ENCODE results near the gene SLC25A21. TPM values are rescaled to one million over a fixed set of nuclear protein-coding genes. Genes with fewer than 3 reads are reported as not detected.
"Not testable (repeated sequence)": the region's sequence is repeated elsewhere in the genome, so short reads cannot be mapped to it uniquely, and the experiment has no call there.

SLC25A21 gene
- total RNA-seq, 2 donors from 2014 or later: 1.2 TPM; not detected in 1

DNA sequence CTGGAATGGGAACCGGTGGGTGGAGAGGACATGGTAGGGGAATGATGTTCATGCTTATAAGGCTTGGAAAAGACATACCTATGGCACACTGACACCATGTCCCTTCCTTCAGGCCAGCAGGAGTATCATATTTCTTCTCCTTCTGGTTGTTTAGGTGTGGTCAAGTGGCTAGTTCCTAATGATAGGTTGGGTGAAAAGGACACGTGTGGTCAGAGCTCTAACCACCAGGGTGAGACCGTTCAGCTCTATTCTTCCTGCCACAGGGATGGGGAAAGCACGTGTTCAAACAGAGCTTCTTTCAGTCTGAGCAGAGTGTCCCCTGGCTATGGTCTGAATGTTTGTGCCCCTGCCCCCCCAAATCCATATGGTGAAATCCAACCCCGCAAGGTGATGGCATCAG, 301.6 kb downstream of the SLC25A21 start:
- TF ChIP-seq, protein P1, sequence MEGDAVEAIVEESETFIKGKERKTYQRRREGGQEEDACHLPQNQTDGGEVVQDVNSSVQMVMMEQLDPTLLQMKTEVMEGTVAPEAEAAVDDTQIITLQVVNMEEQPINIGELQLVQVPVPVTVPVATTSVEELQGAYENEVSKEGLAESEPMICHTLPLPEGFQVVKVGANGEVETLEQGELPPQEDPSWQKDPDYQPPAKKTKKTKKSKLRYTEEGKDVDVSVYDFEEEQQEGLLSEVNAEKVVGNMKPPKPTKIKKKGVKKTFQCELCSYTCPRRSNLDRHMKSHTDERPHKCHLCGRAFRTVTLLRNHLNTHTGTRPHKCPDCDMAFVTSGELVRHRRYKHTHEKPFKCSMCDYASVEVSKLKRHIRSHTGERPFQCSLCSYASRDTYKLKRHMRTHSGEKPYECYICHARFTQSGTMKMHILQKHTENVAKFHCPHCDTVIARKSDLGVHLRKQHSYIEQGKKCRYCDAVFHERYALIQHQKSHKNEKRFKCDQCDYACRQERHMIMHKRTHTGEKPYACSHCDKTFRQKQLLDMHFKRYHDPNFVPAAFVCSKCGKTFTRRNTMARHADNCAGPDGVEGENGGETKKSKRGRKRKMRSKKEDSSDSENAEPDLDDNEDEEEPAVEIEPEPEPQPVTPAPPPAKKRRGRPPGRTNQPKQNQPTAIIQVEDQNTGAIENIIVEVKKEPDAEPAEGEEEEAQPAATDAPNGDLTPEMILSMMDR (IDR thresholded peaks at IDR 0.05): no peak
- DNase-seq (ENCODE audit: low spot score) (no peak), ATAC-seq (ENCODE audit: insufficient number of reproducible peaks, low FRiP score, low read depth) (no peak)
- H3K36me3 ChIP-seq: no peaks in the 10 kb centered on the region
- no peak overlapping the region for H3K4me3 ChIP-seq
- H3K9me3 ChIP-seq: no peaks in the 10 kb centered on the region
- H3K27me3 ChIP-seq (replicated peaks; ENCODE audit: insufficient read depth): no peaks in the 10 kb centered on the region
- no peaks in the 10 kb centered on the region for H3K4me1 ChIP-seq (ENCODE audit: control insufficient read depth in 1 of 2, low read depth in 2 of 2)
- no peak overlapping the region for H3K27ac ChIP-seq

DNA sequence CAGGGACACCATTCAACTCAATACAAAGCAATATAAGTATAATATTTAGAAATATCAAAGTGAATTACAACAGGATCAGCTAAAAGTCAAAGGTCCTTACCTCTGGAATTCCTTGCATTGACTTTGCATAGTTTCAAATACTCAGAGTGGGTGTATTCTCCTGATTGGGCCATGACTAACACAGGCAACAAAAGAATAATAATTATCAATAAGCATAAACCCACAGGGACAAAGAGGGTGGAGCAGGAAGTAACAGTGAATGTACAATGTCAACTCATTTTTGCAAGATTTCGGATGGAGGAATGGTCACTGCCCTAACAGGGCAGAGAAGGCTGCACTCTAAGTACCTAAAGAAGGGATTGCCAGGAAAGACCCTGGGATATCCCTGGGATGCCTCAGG, 303.3 kb downstream of the SLC25A21 start:
- ATAC-seq (ENCODE audit: insufficient number of reproducible peaks, low FRiP score, low read depth) (no peak), DNase-seq (ENCODE audit: low spot score) (no peak)
- Histone ChIP-seq H3K4me1 (ENCODE audit: control insufficient read depth in 1 of 2, low read depth in 2 of 2) (no peaks in the 10 kb centered on the region), H3K27ac (no peak overlapping the region), H3K27me3 (replicated peaks; ENCODE audit: insufficient read depth) (no peaks in the 10 kb centered on the region), H3K36me3 (no peaks in the 10 kb centered on the region), H3K4me3 (no peak overlapping the region), H3K9me3 (no peaks in the 10 kb centered on the region)
- TF ChIP-seq, protein P1 (IDR thresholded peaks at IDR 0.05): no peak

DNA sequence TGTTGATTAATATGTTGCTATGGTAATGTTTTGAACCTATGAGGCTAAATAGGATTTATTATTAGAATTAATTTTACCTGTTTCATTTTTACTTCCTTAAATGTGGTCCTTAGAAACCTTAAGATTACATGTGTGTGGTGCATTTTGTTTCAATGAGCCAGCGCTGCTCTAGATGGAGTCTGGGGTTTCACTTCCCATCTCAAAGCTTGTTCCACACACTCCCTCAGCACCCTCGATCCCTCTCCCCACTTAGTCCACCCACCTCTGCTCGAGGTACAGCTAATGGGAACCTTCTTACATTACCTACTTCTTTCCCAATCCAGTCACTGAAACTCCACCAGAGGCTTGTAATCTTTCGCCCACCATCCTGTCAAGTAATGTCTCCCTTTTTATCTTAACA, 305.5 kb downstream of the SLC25A21 start:
- Histone ChIP-seq H3K4me1 (ENCODE audit: control insufficient read depth in 1 of 2, low read depth in 2 of 2) (no peaks in the 10 kb centered on the region), H3K4me3 (no peak overlapping the region), H3K9me3 (no peaks in the 10 kb centered on the region), H3K27ac (no peak overlapping the region), H3K36me3 (no peaks in the 10 kb centered on the region), H3K27me3 (replicated peaks; ENCODE audit: insufficient read depth) (no peaks in the 10 kb centered on the region)
- no peak for ATAC-seq (ENCODE audit: insufficient number of reproducible peaks, low FRiP score, low read depth)
- DNase-seq (ENCODE audit: low spot score): no peak
- TF ChIP-seq, protein P1 (IDR thresholded peaks at IDR 0.05): no peak

DNA sequence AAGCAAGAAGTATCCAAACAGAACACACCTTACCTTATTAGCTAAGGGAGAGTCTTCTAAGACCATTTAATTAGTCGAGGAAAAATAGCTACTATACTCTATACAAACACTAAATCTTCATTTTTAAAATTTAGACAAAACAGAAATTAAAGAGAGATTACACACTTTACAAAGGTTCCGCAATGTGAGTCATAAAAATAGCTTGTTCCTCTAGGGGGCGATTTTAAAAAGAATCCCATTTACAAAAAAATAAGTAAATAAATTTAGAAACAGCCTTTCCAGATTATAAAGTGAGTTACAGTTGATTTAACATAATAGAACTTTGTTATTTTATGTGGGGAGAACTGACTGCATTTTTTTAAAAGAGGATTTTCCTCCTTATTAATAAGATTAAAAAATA, 309.1 kb downstream of the SLC25A21 start:
- Histone ChIP-seq H3K4me1 (ENCODE audit: control insufficient read depth in 1 of 2, low read depth in 2 of 2) (no peaks in the 10 kb centered on the region), H3K4me3 (no peak overlapping the region), H3K27ac (no peak overlapping the region), H3K9me3 (no peaks in the 10 kb centered on the region), H3K27me3 (replicated peaks; ENCODE audit: insufficient read depth) (no peaks in the 10 kb centered on the region), H3K36me3 (no peaks in the 10 kb centered on the region)
- ATAC-seq (ENCODE audit: insufficient number of reproducible peaks, low FRiP score, low read depth) (no peak), DNase-seq (ENCODE audit: low spot score) (no peak)
- TF ChIP-seq, protein P1 (IDR thresholded peaks at IDR 0.05): no peak

DNA sequence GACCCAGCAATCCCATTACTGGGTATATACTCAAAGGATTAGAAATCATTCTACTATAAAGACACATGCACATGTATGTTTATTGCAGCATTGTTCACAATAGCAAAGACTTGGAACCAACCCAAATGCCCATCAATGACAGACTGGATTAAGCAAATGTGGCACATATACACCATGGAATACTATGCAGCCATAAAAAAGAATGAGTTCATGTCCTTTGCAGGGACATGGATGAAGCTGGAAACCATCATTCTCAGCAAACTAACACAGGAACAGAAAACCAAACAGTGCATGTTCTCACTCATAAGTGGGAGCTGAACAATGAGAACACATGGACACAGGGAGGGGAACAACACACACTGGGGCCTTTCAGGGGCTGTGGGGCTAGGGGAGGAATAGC, 310.2 kb downstream of the SLC25A21 start:
- not testable (repeated sequence) for H3K4me1 ChIP-seq (ENCODE audit: control insufficient read depth in 1 of 2, low read depth in 2 of 2); H3K36me3 ChIP-seq; H3K27ac ChIP-seq; H3K27me3 ChIP-seq (replicated peaks; ENCODE audit: insufficient read depth); H3K9me3 ChIP-seq; DNase-seq (ENCODE audit: low spot score); H3K4me3 ChIP-seq; ATAC-seq (ENCODE audit: insufficient number of reproducible peaks, low FRiP score, low read depth)

DNA sequence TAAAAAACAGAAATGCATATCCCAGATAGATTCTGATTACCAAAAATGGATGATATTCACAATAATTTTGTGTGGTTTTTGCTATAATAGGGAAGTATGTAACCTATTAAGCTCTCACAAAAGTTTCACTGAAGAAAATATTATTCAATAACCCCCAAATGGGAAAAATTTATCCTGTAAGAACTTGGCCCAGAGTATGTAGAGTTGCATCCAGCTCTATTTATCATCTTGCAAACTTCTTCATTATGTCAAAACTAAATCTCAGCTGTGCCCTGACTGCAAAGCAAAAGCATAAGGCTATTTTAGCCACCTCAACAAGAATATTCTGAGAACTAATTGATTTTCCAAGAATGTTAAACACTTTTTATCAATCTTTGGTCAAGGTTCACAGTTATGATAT, 311.6 kb downstream of the SLC25A21 start:
- Histone ChIP-seq H3K36me3 (no peaks in the 10 kb centered on the region), H3K9me3 (no peaks in the 10 kb centered on the region), H3K27ac (no peak overlapping the region), H3K4me1 (ENCODE audit: control insufficient read depth in 1 of 2, low read depth in 2 of 2) (no peaks in the 10 kb centered on the region), H3K27me3 (replicated peaks; ENCODE audit: insufficient read depth) (no peaks in the 10 kb centered on the region), H3K4me3 (no peak overlapping the region)
- TF ChIP-seq, protein P1 (IDR thresholded peaks at IDR 0.05): no peak
- DNase-seq (ENCODE audit: low spot score): no peak
- ATAC-seq (ENCODE audit: insufficient number of reproducible peaks, low FRiP score, low read depth): no peak

All from thoracic aorta (tissue), 2 donors.